HepG2 (cell line): ENCODE results near the gene ENGASE. TPM values are rescaled to one million over a fixed set of nuclear protein-coding genes. Genes with fewer than 3 reads are reported as not detected.
A peak's percentile ranks its signal among the peaks of the same experiment; 100 is the strongest.

Experiments
- ATAC-seq: fragments of 200-7000 bp; cut with Tn5 transposase; 3 replicates; pipeline ENCODE4 v1.9.1; 2020; ENCODE audit warnings: mild to moderate bottlenecking, moderate library complexity
- BruUV-seq: library from RNA; stranded (reverse); fragments of 400-500 nt; replicated peaks from 2 replicates; lab custom pipeline; 2021; lab: Mats Ljungman, UMichigan
- CTCF ChIA-PET: fragments of 300-600 bp; formaldehyde crosslinking; extraction: SDS; loops from one replicate; lab custom pipeline; 2021; ENCODE audit warnings: low total read pairs, inconsistent platforms, low intra/inter-chr PET ratio; lab: Yijun Ruan, JAX
- POLR2A ChIA-PET: fragments of 350-600 bp; sonication (Branson Sonifier 250); formaldehyde crosslinking; loops from one replicate; lab custom pipeline; 2020; ENCODE audit warnings: antibody characterized with exemption, inconsistent platforms; lab: Yijun Ruan, JAX
- DNase-seq: peaks from one replicate; pipeline ENCODE4 v3.0.0-alpha.2; 2015; ENCODE audit warnings: low spot score
- FAIRE-seq: peaks from 3 replicates; lab custom pipeline; 2011; peaks lifted over from hg19 to GRCh38; lab: Jason Lieb, UNC
- H2AFZ ChIP-seq: one replicate; pipeline ENCODE4 v1.6.1; 2011; ENCODE audit warnings: low read length, inconsistent platforms
- H3K27ac ChIP-seq: fragments of 300-600 bp; 3 replicates; pipeline ENCODE4 v1.8.0; 2011; ENCODE audit warnings: mixed run types, mild to moderate bottlenecking, mixed read lengths, low read length, inconsistent platforms; ENCODE audit not compliant: insufficient read depth; ENCODE audit errors: extremely low read length
- H3K27me3 ChIP-seq, 2 experiments: fragments of 200-600 bp in 1 of 2; 2 replicates in 1 of 2; 3 replicates in 1 of 2; pipeline versions ENCODE4 v1.6.0 to v1.8.0; 2011; ENCODE audit warnings: low read length in 2 of 2, mild to moderate bottlenecking in 2 of 2, moderate library complexity in 2 of 2, inconsistent platforms in 1 of 2; ENCODE audit not compliant: insufficient read depth in 2 of 2, control insufficient read depth in 1 of 2
- H3K36me3 ChIP-seq, 2 experiments: fragments of 200-600 bp in 1 of 2; replicated peaks in 1 of 2; 2 replicates in 1 of 2; 3 replicates in 1 of 2; pipeline versions ENCODE4 v1.5.1 to v1.8.0; 2011; ENCODE audit warnings: low read length in 2 of 2, inconsistent platforms in 1 of 2; ENCODE audit not compliant: insufficient read depth in 2 of 2, control insufficient read depth in 1 of 2
- H3K4me1 ChIP-seq: 2 replicates; pipeline ENCODE4 v1.5.1; 2012; ENCODE audit warnings: low read length, inconsistent platforms; ENCODE audit not compliant: insufficient read depth
- H3K4me2 ChIP-seq: 2 replicates; pipeline ENCODE4 v1.6.0; 2011; ENCODE audit warnings: low read depth, low read length, inconsistent platforms
- H3K4me3 ChIP-seq, 3 experiments: fragments of 200-600 bp in 1 of 3; sonication (generic), shearing (Covaris generic) in 1 of 3; replicated peaks in 1 of 3; 2 replicates each; pipeline ENCODE4 v1.5.1; 2011 to 2016; ENCODE audit warnings: low read length in 3 of 3, inconsistent platforms in 2 of 3, low read depth in 2 of 3, mild to moderate bottlenecking in 2 of 3, control low read depth in 1 of 3, mixed read lengths in 1 of 3; ENCODE audit not compliant: insufficient read depth in 1 of 3
- H3K79me2 ChIP-seq: one replicate; pipeline ENCODE4 v1.6.1; 2011; ENCODE audit warnings: low read length, inconsistent platforms; ENCODE audit not compliant: insufficient read depth
- H3K9ac ChIP-seq: 2 replicates; pipeline ENCODE4 v1.6.0; 2011; ENCODE audit warnings: mild to moderate bottlenecking, low read depth, low read length, inconsistent platforms; ENCODE audit not compliant: insufficient read depth
- H3K9me3 ChIP-seq: 2 replicates; pipeline ENCODE4 v1.5.1; 2012; ENCODE audit warnings: mild to moderate bottlenecking, low read length
- H4K20me1 ChIP-seq: 2 replicates; pipeline ENCODE4 v1.6.0; 2011; ENCODE audit warnings: inconsistent platforms, mild to moderate bottlenecking, low read length, moderate library complexity; ENCODE audit not compliant: insufficient read depth
- CCDC6 ChIP-seq: sonication (generic); formaldehyde crosslinking; IDR thresholded peaks from 2 replicates; pipeline ENCODE4 v1.8.1; 2022; ENCODE audit warnings: mild to moderate bottlenecking, missing genetic modification reagents, moderate library complexity
- EED ChIP-seq: sonication (generic); formaldehyde crosslinking; IDR thresholded peaks from 2 replicates; pipeline ENCODE4 v1.5.0; 2020; ENCODE audit warnings: mild to moderate bottlenecking, missing genetic modification reagents
- ELF3 ChIP-seq: IDR thresholded peaks from 2 replicates; pipeline ENCODE4 v1.6.1; 2016; ENCODE audit warnings: missing genetic modification reagents, missing compliant biosample characterization
- ERF ChIP-seq: IDR thresholded peaks from 2 replicates; pipeline ENCODE4 v1.6.1; 2018; ENCODE audit warnings: missing biosample characterization, missing genetic modification reagents
- FOSL2 ChIP-seq: sonication (generic); formaldehyde crosslinking; IDR thresholded peaks from 2 replicates; pipeline ENCODE4 v1.4.0; 2020; ENCODE audit warnings: missing genetic modification reagents
- GTF3A ChIP-seq: sonication (generic); formaldehyde crosslinking; conservative IDR thresholded peaks from 2 replicates; pipeline ENCODE4 v1.4.0; 2020; ENCODE audit warnings: mild to moderate bottlenecking, missing genetic modification reagents
- RBM22 ChIP-seq: fragments of 200-400 bp; formaldehyde crosslinking; optimal IDR thresholded peaks from 2 replicates; pipeline ENCODE3; 2017; ENCODE audit warnings: mild to moderate bottlenecking, low read length, moderate library complexity
- RBM39 ChIP-seq: fragments of 200-400 bp; formaldehyde crosslinking; IDR thresholded peaks from one replicate; pipeline ENCODE4 v1.6.1; 2018; ENCODE audit warnings: antibody characterized with exemption, mild to moderate bottlenecking, low read depth, low read length; ENCODE audit not compliant: poor library complexity, severe bottlenecking
- SNRNP70 ChIP-seq: fragments of 200-400 bp; formaldehyde crosslinking; IDR thresholded peaks from 2 replicates; pipeline ENCODE4 v1.6.1; 2017; ENCODE audit warnings: mild to moderate bottlenecking, low read depth, low read length, moderate library complexity
- SRY ChIP-seq: sonication (generic); formaldehyde crosslinking; IDR thresholded peaks from 2 replicates; pipeline ENCODE4 v1.8.0; 2022; ENCODE audit warnings: mild to moderate bottlenecking, missing genetic modification reagents
- STAT5B ChIP-seq: sonication (generic); formaldehyde crosslinking; IDR thresholded peaks from 2 replicates; pipeline ENCODE4 v1.4.0; 2020; ENCODE audit warnings: missing genetic modification reagents
- TBX3 ChIP-seq: fragments of 450-650 bp; IDR thresholded peaks from 2 replicates; pipeline ENCODE4 v1.6.1; 2017; ENCODE audit warnings: antibody characterized with exemption, mild to moderate bottlenecking, inconsistent platforms, borderline replicate concordance
- ZNF383 ChIP-seq: sonication (generic); formaldehyde crosslinking; IDR thresholded peaks from 2 replicates; pipeline ENCODE4 v1.4.0; 2020; ENCODE audit warnings: missing genetic modification reagents, mild to moderate bottlenecking, borderline replicate concordance
- ZNF816 ChIP-seq: sonication (generic); formaldehyde crosslinking; IDR thresholded peaks from 2 replicates; pipeline ENCODE4 v1.8.0; 2022; ENCODE audit warnings: missing genetic modification reagents, mild to moderate bottlenecking, borderline replicate concordance
- ZSCAN29 ChIP-seq: sonication (generic); formaldehyde crosslinking; conservative IDR thresholded peaks from 2 replicates; pipeline ENCODE4 v1.4.0; 2020; ENCODE audit warnings: mild to moderate bottlenecking, missing genetic modification reagents
- WGBS: methylation state at CpG from one replicate; pipeline ENCODE4 v1.1.6; 2017; ENCODE audit warnings: low lambda C conversion rate; 5-methylcytosine and 5-hydroxymethylcytosine counted together
- in situ Hi-C: cut with HindIII; loops from 2 replicates; pipeline ENCODE4 v1.10.0; 2017; ENCODE audit warnings: low pct_unique_long_range_greater_than_20kb; ENCODE audit not compliant: extremely low pct_ligation_motif_present
- intact Hi-C: fragments of 100-400 bp; cut with micrococcal nuclease; formaldehyde crosslinking; loops from one replicate; pipeline ENCODE4 v1.10.0; 2022; ENCODE audit not compliant: unreplicated experiment
- polyA plus RNA-seq, 8 experiments: library from polyadenylated mRNA; depleted of rRNA in 3 of 8; stranded (reverse) in 7 of 8; unstranded in 1 of 8; fragments of >200 nt; fragmentation: Illumina TruSeq in 4 of 8; extraction: Trizol in 4 of 8; gene quantifications; 2 replicates each; pipeline versions ENCODE4 v1.2.1 to v1.2.3, GENCODE V29; 2011 to 2016; ENCODE audit warnings: low read depth in 4 of 8, missing spikeins in 1 of 8, mixed read lengths in 1 of 8; ENCODE audit not compliant: insufficient read depth in 1 of 8
- total RNA-seq, 5 experiments: library from RNA; depleted of rRNA; stranded (reverse); fragments of >200 nt; fragmentation: Illumina TruSeq; extraction: Trizol; gene quantifications; 2 replicates each; pipeline ENCODE4 v1.2.3, GENCODE V29; 2016; ENCODE audit warnings: low read depth in 1 of 5
- TF ChIP-seq, protein P1 (sequence below): sonication (generic); formaldehyde crosslinking; IDR thresholded peaks from 2 replicates; pipeline ENCODE4 v1.4.0; 2020; ENCODE audit warnings: missing genetic modification reagents, borderline replicate concordance
- TF ChIP-seq, protein P2 (sequence below): IDR thresholded peaks from 2 replicates; pipeline ENCODE4 v1.6.1; 2016
- TF ChIP-seq, protein P3 (sequence below): sonication (generic); formaldehyde crosslinking; IDR thresholded peaks from 2 replicates; pipeline ENCODE4 v1.5.1; 2020; ENCODE audit warnings: missing genetic modification reagents, mild to moderate bottlenecking, borderline replicate concordance

The ENGASE gene
- total and polyA plus RNA-seq, 2 of the 13 experiments (the other 11 are each of a cell fraction or from before 2014, with no cell fraction given) = 10.6 to 18.1 TPM

DNA sequence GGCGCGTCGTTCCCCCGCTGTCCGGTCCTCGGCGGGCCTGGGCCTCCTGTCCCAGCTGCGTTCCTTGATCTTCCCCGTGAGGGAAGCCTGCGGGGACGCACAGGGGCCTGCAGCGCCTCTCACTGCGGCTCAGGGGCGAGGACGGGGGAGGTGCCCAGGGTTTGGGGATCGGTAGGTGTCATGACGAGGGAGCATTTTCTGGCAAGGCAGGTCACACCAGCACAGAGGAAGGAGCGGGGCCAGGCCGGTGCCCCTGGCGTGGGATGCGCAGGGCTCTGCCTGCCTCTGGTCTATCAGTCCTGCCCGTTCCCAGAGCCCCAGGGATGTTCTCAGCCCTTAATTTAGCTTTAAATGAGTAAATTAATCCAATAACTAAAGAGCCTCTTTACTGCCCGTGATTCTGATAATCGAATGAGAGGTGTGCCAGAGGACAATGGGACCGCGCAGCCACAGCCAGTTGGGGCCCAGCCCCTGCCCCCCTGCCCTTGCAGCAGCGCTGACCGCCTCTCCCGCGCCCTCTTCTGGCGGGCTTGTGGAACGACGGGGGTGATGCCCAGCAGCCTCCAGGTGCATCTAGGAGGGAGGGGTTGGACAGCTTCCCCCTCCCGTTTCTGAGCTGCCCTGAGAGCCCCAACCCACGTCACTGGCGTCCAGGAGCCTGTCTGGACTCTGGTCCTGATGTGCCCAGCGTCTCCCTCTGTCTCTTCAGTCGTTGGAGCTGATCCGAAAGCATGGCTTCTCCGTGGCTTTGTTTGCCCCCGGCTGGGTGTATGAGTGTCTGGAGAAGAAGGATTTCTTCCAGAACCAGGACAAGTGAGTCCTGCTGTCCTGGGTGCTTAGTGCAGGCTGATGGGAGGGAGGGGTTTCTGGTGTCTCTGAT, 7.9 kb downstream of the ENGASE start:
- H3K79me2 ChIP-seq = no peaks in the 10 kb centered on the region
- peak; percentile 71 for ATAC-seq
- peaks cover 4% of the 10 kb centered on the region; the same call in 1 of the 2 replicates for H4K20me1 ChIP-seq
- H3K9me3 ChIP-seq = no peaks in the 10 kb centered on the region
- no peaks in the 10 kb centered on the region for H3K27me3 ChIP-seq
- peak; percentile 27 for DNase-seq
- BruUV-seq = no TSS peak
- H3K9ac ChIP-seq = no peak overlapping the region
- intact Hi-C loops (loop anchor here (1.0 kb wide), 2 partner anchors 17 to 36 kb away; no protein-coding TSS in a partner anchor), in situ Hi-C loops (loop anchor here (5.0 kb wide), 1 partner anchor 35 kb away; no protein-coding TSS in a partner anchor)
- H3K36me3 ChIP-seq = peaks cover 22 to 46% of the 10 kb centered on the region in 2 experiments; a peak in 4 of 5 replicates
- POLR2A ChIA-PET = interaction anchor here (1.2 kb wide), 1 partner anchor 8 kb away, joined by 3 read pairs; the partner anchor contains the start of gene ENGASE
- H3K4me1 ChIP-seq = no peaks in the 10 kb centered on the region
- H3K4me2 ChIP-seq = no peak overlapping the region
- no peak overlapping the region for H3K27ac ChIP-seq
- H2AFZ ChIP-seq = no peak overlapping the region
- 84% methylated on average over 29 of the region's 41 CpGs for WGBS
- FAIRE-seq = peak; percentile 37
- no peak overlapping the region for H3K4me3 ChIP-seq
- CTCF ChIA-PET = interaction anchor here (1.8 to 2.8 kb wide), 3 partner anchors 17 to 63 kb away, joined by 6 to 23 read pairs (median 22); no protein-coding TSS in a partner anchor
- 0 out of 2 replicates have a peak, but pooled peaks have one; percentile 49 for TF ChIP-seq ERF (CRISPR knock-in tag)
- TF ChIP-seq ZNF816 (CRISPR knock-in tag) = no peak
- no peak for TF ChIP-seq TBX3
- TF ChIP-seq FOSL2 = no peak
- TF ChIP-seq ELF3 (CRISPR knock-in tag) = 0 out of 2 replicates have a peak, but pooled peaks have one; percentile 18
- TF ChIP-seq, protein P1, sequence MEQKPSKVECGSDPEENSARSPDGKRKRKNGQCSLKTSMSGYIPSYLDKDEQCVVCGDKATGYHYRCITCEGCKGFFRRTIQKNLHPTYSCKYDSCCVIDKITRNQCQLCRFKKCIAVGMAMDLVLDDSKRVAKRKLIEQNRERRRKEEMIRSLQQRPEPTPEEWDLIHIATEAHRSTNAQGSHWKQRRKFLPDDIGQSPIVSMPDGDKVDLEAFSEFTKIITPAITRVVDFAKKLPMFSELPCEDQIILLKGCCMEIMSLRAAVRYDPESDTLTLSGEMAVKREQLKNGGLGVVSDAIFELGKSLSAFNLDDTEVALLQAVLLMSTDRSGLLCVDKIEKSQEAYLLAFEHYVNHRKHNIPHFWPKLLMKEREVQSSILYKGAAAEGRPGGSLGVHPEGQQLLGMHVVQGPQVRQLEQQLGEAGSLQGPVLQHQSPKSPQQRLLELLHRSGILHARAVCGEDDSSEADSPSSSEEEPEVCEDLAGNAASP (CRISPR knock-in tag) = 0 out of 2 replicates have a peak, but pooled peaks have one; percentile 51
- TF ChIP-seq, protein P2, sequence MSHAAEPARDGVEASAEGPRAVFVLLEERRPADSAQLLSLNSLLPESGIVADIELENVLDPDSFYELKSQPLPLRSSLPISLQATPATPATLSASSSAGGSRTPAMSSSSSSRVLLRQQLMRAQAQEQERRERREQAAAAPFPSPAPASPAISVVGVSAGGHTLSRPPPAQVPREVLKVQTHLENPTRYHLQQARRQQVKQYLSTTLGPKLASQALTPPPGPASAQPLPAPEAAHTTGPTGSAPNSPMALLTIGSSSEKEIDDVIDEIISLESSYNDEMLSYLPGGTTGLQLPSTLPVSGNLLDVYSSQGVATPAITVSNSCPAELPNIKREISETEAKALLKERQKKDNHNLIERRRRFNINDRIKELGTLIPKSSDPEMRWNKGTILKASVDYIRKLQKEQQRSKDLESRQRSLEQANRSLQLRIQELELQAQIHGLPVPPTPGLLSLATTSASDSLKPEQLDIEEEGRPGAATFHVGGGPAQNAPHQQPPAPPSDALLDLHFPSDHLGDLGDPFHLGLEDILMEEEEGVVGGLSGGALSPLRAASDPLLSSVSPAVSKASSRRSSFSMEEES (CRISPR knock-in tag) = 0 out of 2 replicates have a peak, but pooled peaks have one; percentile 52
- TF ChIP-seq, protein P3, sequence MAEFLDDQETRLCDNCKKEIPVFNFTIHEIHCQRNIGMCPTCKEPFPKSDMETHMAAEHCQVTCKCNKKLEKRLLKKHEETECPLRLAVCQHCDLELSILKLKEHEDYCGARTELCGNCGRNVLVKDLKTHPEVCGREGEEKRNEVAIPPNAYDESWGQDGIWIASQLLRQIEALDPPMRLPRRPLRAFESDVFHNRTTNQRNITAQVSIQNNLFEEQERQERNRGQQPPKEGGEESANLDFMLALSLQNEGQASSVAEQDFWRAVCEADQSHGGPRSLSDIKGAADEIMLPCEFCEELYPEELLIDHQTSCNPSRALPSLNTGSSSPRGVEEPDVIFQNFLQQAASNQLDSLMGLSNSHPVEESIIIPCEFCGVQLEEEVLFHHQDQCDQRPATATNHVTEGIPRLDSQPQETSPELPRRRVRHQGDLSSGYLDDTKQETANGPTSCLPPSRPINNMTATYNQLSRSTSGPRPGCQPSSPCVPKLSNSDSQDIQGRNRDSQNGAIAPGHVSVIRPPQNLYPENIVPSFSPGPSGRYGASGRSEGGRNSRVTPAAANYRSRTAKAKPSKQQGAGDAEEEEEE (CRISPR knock-in tag) = 0 out of 2 replicates have a peak, but pooled peaks have one; percentile 38
- TF ChIP-seq SRY (CRISPR knock-in tag) = 0 out of 2 replicates have a peak, but pooled peaks have one; percentile 19
- peak; percentile 28 for TF ChIP-seq RBM22
- TF ChIP-seq ZNF383 (CRISPR knock-in tag) = no peak
- no peak for TF ChIP-seq ZSCAN29 (CRISPR knock-in tag)
- TF ChIP-seq EED (CRISPR knock-in tag) = 0 out of 2 replicates have a peak, but pooled peaks have one; percentile 23
- peak; percentile 46; the same call in 1 of the 2 replicates for TF ChIP-seq CCDC6 (CRISPR knock-in tag)
- TF ChIP-seq SNRNP70 = no peak
- TF ChIP-seq RBM39 = peak; percentile 14
- TF ChIP-seq GTF3A (CRISPR knock-in tag) = no peak
- TF ChIP-seq STAT5B = 0 out of 2 replicates have a peak, but pooled peaks have one; percentile 58
